ENCODE data around the gene SUPT20HL1.

DNA sequence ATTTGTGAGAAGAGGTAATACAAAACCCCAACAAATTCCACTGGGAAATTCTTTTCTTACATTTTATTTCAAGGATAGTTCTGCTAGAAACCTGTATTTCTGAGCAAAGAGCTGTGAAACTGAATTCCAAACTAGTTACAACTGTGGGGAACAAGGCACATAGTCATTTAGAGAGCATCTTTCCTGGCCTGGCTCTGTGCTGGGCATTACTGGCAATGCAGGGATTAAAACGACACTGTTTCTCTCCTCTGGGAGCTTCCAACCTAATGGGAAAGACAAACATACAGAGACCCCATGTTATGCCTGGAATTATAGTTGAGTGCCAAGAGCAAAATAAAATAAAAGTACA lies 36.5 kb downstream of the SUPT20HL1 start:
- TF ChIP-seq ESRRG (CRISPR knock-in tag; IDR thresholded peaks at IDR 0.05) (no peak), SNAI2 (CRISPR knock-in tag; IDR thresholded peaks at IDR 0.05) (no peak), OSR1 (CRISPR knock-in tag; IDR thresholded peaks at IDR 0.05) (no peak), ZNF70 (CRISPR knock-in tag; IDR thresholded peaks at IDR 0.05) (no peak), TOX (CRISPR knock-in tag; IDR thresholded peaks at IDR 0.05; ENCODE audit: borderline replicate concordance) (no peak)
- TF ChIP-seq, protein P1, sequence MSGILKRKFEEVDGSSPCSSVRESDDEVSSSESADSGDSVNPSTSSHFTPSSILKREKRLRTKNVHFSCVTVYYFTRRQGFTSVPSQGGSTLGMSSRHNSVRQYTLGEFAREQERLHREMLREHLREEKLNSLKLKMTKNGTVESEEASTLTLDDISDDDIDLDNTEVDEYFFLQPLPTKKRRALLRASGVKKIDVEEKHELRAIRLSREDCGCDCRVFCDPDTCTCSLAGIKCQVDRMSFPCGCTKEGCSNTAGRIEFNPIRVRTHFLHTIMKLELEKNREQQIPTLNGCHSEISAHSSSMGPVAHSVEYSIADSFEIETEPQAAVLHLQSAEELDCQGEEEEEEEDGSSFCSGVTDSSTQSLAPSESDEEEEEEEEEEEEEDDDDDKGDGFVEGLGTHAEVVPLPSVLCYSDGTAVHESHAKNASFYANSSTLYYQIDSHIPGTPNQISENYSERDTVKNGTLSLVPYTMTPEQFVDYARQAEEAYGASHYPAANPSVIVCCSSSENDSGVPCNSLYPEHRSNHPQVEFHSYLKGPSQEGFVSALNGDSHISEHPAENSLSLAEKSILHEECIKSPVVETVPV (CRISPR knock-in tag; IDR thresholded peaks at IDR 0.05), result no peak
